Stimulated activated naive CD8-positive, alpha-beta T cell treated with anti-CD3 and anti-CD28 coated beads, Interleukin-15, amount 100 ng/mL, for 72 hours (primary cell): ENCODE measurements around the gene RALGAPA2.

Experiments
- ATAC-seq: fragments of 150-1000 bp; cut with Tn5 transposase; 2 replicates; pipeline ENCODE4 v1.10.0; 2021; ENCODE audit warnings: mild to moderate bottlenecking, moderate library complexity
- DNase-seq, 2 donors: peaks; one replicate each; pipeline ENCODE4 v3.0.0; 2021 to 2022
- H3K27ac Mint-ChIP-seq, 2 donors: one replicate each; pipeline ENCODE4 v1.8.0; 2022; ENCODE audit warnings: mild to moderate bottlenecking in 2 of 2, mixed read lengths in 2 of 2, moderate library complexity in 2 of 2
- H3K27me3 Mint-ChIP-seq: one replicate; pipeline ENCODE4 v1.8.0; 2022; ENCODE audit warnings: mixed read lengths
- H3K4me1 Mint-ChIP-seq: one replicate; pipeline ENCODE4 v1.8.0; 2022; ENCODE audit warnings: mild to moderate bottlenecking, mixed read lengths
- H3K4me3 Mint-ChIP-seq, 2 donors: one replicate each; pipeline ENCODE4 v1.8.0; 2022; ENCODE audit warnings: mild to moderate bottlenecking in 2 of 2, mixed read lengths in 2 of 2, moderate library complexity in 1 of 2
- H3K9me3 Mint-ChIP-seq, 2 donors: one replicate each; pipeline ENCODE4 v1.8.0; 2022; ENCODE audit warnings: mixed read lengths in 2 of 2

The RALGAPA2 gene

DNA sequence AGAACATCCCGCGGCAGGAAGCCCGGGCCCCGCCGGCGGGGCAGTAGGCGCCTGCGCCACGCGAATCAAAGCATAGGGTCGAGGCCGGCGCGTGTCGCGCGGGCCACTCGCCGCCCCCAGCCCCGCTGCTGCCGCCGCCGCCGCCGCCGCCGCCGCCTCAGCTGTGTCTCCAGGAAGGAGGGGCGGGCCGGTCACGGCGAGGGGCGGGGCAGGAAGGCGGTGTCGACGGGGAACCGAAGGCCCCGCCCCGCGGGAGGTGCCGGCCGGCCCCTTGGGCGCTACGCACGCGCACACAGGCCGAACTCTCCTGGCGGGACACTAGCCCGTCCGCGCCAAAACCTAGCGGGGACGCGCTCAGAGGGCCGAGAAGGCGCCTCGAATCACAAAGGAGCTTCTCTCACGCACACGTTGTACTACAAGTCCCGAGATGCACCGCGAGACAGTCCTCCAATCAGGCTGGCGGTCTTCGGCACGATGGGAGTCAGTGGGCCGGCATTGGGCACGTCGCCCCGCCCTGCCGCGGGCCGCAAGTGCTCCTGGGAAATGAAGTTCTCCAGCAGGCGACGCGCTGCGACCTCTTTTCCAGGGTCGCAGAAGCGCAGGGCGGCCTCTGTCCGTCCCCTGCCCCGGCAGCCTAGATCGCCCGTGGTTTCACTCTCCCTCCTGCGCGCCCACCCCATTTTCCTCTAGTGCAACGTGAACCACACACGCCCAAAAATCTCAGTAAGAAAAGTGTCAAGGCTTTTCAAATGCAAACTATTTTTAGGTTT, at the start of gene RALGAPA2:
Gene RALGAPA2 (minus strand): TSS at position 171 of the 770 bp plus-strand sequence. CDS start 164 bp downstream, at position 7.
- Mint-ChIP-seq H3K27me3 (no peaks in the 10 kb centered on the region), H3K9me3 (peaks cover 5 to 7% of the 10 kb centered on the region in 2 donors), H3K4me3 (peak within 1 kb of the TSS; percentile 91 to 92), H3K27ac (peak within 1 kb of the TSS; percentile 94 to 96), H3K4me1 (peaks cover 38% of the 10 kb centered on the region)
- peak; percentile 95 for ATAC-seq
- DNase-seq = peak; percentile 93 to 95

DNA sequence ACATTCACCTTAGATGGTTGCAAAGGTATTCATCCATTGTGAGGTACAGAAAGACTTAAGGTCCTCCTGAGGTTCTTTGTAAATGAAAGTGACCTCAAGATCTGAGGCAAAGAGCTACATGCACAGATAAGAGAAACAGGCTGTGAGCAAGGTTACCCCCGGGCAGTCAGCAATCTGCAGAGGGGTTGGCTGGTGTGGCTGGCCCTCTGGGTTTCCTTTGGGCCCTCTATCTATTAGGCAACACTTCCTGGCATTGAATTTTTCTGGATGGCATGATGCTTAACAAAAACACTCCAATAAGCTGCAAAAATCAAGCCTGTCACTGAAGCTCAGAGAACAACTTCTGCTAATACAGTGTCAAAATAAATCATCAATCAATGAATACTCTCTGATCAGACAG, 48.9 kb upstream of the RALGAPA2 start:
- no peak overlapping the region for H3K27ac Mint-ChIP-seq
- no peak for ATAC-seq
- no peak for DNase-seq
- no peaks in the 10 kb centered on the region for H3K9me3 Mint-ChIP-seq
- no peaks in the 10 kb centered on the region for H3K4me1 Mint-ChIP-seq
- H3K27me3 Mint-ChIP-seq = peaks cover 5% of the 10 kb centered on the region
- no peak overlapping the region for H3K4me3 Mint-ChIP-seq

DNA sequence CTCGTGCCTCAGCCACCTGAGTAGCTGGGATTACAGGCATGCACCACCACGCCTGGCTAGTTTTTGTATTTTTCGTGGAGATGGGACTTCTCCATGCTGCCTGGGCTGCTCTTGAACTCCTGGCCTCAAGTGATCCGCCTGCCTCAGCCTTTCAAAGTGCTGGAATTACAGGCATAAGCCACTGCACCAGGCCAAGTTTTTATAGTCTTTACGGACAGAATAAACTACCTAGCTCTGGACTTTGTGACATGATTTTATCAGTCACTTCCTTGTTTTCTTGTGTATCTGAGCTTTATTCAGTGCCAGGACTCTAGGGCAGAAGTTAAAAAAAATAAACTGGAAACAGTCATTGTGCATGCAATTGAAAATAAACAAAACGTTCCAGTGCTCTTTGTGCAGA, 46.7 kb upstream of the RALGAPA2 start:
- Mint-ChIP-seq H3K9me3 (peaks cover 0 to 7% of the 10 kb centered on the region in 2 donors), H3K27ac (no peak overlapping the region), H3K4me1 (no peaks in the 10 kb centered on the region), H3K4me3 (no peak overlapping the region), H3K27me3 (peaks cover 7% of the 10 kb centered on the region)
- no peak for ATAC-seq
- no peak for DNase-seq

DNA sequence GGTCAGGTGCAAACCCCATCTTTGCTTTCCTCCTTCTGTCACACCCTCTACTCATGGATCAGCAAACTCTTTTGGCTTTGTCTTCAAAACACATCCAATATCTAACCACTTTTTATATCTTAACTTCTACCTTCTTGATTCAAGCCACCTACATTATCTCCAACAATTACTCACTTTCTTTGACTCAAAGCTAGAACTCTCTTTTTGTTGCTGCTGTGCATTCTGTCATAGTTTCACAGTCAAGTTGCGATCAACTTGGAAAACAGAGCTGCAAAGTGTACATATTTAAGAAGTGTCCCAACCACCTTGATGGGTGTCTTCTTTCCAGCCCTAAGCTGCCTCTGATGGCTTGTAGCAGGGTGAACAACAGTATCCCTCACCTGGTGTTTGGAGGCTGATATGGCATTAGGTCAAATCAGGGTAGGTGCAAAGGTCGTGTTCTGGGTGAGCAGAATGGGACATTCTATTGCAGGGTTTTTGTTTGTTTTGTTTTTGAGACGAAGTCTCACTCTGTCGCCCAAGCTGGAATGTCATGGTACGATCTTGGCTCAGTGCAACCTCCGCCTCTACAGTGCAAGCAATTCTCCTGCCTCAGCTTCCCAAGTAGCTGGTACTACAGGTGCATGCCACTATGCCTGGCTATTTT, 43.4 kb upstream of the RALGAPA2 start:
- Mint-ChIP-seq H3K4me3 (no peak overlapping the region), H3K27me3 (peaks cover 17% of the 10 kb centered on the region), H3K4me1 (no peaks in the 10 kb centered on the region), H3K27ac (no peak overlapping the region), H3K9me3 (peaks cover 0 to 7% of the 10 kb centered on the region in 2 donors)
- DNase-seq (no peak), ATAC-seq (no peak)

DNA sequence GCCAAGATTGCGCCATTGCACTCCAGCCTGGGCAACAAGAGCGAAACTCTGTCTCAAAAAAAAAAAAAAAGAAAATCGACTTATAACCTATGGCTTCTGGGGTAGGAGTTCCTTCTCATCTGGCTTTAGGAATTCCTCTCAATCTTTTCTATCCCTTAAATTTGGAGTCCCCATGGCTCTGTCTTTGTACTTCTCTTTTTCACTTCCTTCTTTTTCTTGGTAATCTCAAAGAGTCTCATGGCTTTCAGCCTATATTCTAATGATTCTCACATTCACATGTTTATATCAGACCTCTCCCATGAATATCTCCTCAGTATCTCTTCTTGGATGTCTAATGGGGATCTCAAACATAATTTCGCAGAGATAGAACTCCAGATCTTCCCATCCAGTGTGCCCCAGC, 42.8 kb upstream of the RALGAPA2 start:
- Mint-ChIP-seq H3K27ac (no peak overlapping the region), H3K27me3 (peaks cover 17% of the 10 kb centered on the region), H3K9me3 (peaks cover 0 to 7% of the 10 kb centered on the region in 2 donors), H3K4me1 (no peaks in the 10 kb centered on the region), H3K4me3 (no peak overlapping the region)
- DNase-seq (no peak), ATAC-seq (no peak)

DNA sequence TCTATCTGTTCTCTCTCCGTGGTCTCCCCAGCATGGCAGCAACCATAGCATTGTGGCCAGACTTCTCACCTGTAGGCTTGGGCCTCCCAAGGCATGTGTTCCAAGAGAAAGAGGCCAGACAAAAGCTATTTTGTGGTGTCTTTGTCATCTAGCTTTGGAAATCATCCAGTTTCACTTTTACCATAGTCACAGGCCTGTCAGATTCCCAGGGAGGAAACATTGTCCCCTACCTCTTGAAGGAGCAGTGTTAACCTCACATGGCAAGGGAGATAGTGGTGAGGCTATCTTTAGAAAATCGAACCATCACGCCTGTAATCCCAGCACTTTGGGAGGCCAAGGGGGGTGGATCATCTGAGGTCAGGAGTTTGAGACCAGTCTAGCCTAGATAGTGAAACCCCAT, 42.3 kb upstream of the RALGAPA2 start:
- H3K9me3 Mint-ChIP-seq = peaks cover 0 to 7% of the 10 kb centered on the region in 2 donors
- no peak for DNase-seq
- H3K27ac Mint-ChIP-seq = no peak overlapping the region
- peaks cover 17% of the 10 kb centered on the region for H3K27me3 Mint-ChIP-seq
- ATAC-seq = no peak
- no peak overlapping the region for H3K4me3 Mint-ChIP-seq
- H3K4me1 Mint-ChIP-seq = no peaks in the 10 kb centered on the region

DNA sequence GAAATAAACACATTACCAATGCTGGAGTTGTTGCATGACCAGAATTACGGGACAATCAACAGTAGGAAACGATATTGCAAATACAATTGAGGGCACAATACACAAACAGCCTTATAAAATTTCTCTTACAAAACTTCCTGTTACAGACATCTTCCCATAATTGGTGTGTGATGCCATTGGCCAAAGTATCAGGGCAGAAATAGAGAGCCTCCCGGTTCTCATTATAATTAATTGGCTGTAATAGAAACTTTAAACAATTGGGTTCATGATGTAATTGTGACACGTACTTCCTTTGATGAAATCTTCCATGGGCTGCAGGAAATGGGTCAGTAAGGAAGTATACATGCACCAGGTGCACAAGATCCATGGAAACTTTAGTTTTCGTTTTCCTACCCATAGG, 40.3 kb upstream of the RALGAPA2 start:
- Mint-ChIP-seq H3K4me3 (no peak overlapping the region), H3K27me3 (peaks cover 12% of the 10 kb centered on the region), H3K9me3 (peaks cover 6 to 7% of the 10 kb centered on the region in 2 donors), H3K27ac (no peak overlapping the region), H3K4me1 (no peaks in the 10 kb centered on the region)
- DNase-seq (no peak), ATAC-seq (no peak)

DNA sequence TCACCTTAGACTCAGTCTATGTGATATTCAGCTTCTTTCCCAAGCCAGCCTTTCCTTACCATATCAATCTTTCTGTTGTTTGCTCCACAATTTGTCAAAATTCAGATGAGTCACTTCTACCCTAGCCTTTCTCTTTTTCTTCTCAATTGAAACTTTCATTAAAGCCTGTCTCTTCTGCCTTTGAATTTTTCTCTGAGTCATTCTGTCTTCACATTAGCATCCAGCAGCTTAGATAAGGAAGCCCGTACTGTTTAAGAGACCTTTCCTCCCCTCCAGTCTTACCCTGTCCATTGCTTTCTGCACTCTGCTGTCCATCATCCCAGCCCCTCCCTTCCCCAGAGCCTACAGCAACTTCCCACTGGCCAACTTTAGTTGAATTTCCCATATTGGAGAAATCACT, 34.9 kb upstream of the RALGAPA2 start:
- DNase-seq (no peak), ATAC-seq (no peak)
- Mint-ChIP-seq H3K27ac (no peak overlapping the region), H3K4me3 (no peak overlapping the region), H3K27me3 (peaks cover 24% of the 10 kb centered on the region), H3K9me3 (peaks cover 0 to 6% of the 10 kb centered on the region in 2 donors), H3K4me1 (no peaks in the 10 kb centered on the region)

DNA sequence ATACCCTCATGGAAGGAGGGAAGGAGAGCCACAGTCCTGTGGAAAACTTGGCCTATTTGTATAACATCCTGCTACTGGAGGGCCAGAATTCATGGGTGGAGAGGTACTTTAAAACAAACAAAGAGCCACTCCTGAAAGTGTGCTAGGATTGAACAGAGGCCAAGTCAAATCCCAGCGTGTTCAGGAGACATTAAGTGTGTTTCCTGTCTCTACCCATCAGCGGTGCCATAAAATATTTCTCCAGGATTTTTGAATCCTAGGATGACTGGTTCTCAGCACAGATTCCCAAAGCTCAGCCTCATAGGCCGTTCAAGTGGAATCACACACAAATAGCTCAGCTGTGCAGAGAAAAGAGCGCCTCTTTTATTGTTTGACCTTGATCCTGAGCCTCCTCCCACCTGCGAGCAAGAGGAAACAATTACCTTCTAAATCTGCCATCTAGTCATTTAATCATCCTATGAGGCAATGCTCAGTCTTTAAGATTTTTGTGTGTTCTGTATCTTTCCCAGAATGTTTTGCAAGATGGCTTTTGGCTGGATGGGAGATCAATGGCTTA, 31.8 kb upstream of the RALGAPA2 start:
- no peak for DNase-seq
- Mint-ChIP-seq H3K27ac (no peak overlapping the region), H3K27me3 (peaks cover 31% of the 10 kb centered on the region), H3K4me1 (no peaks in the 10 kb centered on the region), H3K4me3 (no peak overlapping the region), H3K9me3 (peaks cover 0 to 6% of the 10 kb centered on the region in 2 donors)
- ATAC-seq = no peak

DNA sequence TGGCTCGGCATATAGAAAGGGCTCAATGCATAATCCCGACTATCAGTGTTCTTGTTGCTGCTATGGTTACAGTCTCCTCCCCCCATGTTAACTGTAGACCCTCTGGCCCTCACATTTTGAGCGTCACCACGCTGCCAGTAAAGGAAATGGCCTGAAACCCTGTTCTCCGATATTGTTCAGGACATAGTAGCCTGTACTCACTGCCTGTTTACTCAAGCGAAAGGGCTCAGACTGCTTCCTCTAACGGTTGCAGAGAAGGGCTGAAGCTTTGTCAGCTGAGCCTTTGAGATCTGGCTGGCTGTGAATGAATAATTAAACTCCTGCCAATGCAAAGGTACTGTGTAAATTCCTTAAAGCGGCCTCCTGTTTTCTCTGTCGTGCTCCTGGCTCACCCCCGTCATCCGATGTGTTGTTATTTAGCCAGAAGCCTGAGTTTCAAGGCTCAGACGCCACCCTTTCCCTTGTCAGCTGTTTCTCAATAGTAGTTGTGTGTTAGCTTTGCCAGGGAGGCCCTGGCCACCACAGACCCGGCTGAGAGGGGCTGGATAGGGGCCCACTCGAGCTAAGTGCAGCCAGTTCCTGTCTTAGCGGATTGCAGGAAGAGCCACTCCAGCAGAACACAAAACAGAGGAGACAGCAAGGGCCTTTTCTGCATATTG, 31.2 kb upstream of the RALGAPA2 start:
- Mint-ChIP-seq H3K4me1 (no peaks in the 10 kb centered on the region), H3K9me3 (peaks cover 0 to under 1% of the 10 kb centered on the region in 2 donors), H3K27ac (no peak overlapping the region), H3K27me3 (peaks cover 35% of the 10 kb centered on the region), H3K4me3 (no peak overlapping the region)
- ATAC-seq (no peak), DNase-seq (no peak)

DNA sequence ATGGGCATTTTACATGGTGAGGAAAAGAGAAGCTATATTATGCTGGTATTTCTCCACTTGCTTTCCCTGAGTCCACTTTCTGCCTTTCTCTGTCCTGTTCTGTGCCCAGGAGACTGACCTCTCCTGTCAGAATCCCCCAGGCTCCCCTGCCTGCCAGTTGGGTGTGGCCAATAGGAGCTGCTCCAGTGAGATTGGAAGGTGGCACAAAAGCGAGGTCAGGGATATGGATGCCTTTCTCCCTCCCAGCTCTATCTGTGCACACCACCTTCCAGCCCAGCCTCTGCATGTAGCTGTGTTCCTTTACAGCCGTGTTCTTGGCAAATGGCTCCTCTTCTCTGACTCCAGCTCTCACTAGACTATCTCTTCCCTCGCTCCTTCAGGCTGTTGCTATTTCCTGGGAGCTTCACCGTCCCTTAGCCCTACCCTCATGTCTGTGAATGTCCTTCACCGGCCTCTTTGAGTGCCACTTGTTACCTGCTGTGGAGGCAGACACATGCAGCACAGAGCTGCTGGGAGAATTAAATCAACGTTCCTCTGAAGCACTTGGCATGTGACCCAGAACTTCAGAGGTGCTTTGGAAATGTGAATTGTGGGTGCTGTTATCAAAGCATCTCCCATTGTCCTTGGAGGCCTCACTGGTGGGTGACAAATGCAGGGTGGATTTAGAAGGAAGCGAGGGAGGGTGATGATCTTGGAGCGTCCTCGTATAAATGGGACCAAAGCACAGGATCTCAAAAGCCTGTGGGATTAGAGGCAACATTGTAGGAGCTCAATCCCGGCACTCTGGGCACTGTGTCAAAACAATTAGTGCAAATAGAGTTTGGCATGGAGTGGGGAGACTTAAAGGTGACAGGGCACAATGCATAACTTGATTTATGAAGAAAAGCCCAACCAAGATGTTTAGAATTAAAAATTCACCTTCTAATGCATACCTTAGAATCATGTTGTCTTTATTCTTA, 28.9 kb upstream of the RALGAPA2 start:
- H3K27me3 Mint-ChIP-seq = peaks cover 35% of the 10 kb centered on the region
- H3K4me3 Mint-ChIP-seq = no peak overlapping the region
- no peaks in the 10 kb centered on the region for H3K9me3 Mint-ChIP-seq
- ATAC-seq = no peak
- no peak for DNase-seq
- no peak overlapping the region for H3K27ac Mint-ChIP-seq
- peaks cover 12% of the 10 kb centered on the region for H3K4me1 Mint-ChIP-seq

DNA sequence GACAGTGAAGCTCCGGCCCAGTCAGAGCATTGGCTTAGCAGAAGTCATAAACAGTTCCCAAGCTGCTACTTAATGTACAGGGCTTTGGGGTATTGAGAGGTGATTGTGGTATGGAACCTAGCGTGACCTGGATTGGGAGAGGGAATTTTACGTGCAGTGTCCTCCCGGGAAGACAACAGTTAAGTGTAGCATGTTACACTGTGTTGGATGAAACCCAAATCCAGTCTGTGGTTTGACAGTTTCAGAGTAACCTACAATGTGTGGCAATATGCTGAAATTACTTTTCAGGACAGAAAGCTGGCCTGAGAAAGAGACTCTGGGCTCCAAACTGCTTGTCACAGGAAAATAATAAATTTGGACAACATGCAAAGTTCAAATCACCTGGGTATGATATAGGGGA, 28.1 kb upstream of the RALGAPA2 start:
- Mint-ChIP-seq H3K4me1 (peaks cover 13% of the 10 kb centered on the region), H3K27ac (no peak overlapping the region), H3K27me3 (peaks cover 35% of the 10 kb centered on the region), H3K9me3 (no peaks in the 10 kb centered on the region), H3K4me3 (no peak overlapping the region)
- ATAC-seq (no peak), DNase-seq (no peak)

DNA sequence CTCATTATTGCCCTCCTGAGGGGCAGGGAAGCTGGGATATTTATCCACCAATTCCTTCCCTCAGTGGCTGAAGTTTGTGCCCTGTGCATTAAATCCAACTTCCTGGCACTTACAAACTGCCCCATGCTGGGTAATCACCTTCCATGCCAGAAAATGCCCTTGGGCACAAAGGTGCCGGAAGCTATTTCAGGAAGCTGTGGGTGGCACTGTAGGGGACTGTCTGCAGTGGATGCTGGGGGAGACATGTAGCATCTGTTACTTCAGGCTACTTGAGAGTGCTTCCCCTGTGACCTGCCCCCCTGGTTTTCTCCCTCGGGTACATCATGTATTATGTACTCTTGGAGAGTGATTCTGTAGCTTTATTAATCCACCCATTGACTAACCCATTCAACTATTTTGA, 24.7 kb upstream of the RALGAPA2 start:
- H3K27me3 Mint-ChIP-seq = peaks cover 10% of the 10 kb centered on the region
- ATAC-seq (no peak), DNase-seq (no peak)

DNA sequence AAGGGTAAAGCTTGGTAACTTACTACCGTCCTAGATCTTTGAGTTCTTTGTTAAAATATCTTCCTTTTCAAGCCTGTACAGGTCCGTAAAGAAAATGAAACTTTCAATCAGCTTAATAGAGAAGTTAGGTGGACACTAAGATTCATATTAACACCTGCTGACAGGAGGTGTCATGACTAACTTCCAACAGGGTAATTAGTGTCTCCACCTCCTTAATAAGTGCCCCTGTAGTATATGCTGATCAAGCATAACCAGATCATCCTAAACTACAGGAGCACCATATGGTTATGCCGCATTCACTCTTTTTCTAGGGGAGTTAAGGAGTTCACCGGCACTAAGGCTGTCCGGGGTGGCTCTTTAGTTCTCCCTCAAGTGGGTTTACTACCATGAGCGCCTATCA, 23.9 kb upstream of the RALGAPA2 start:
- H3K4me1 Mint-ChIP-seq = peaks cover 43% of the 10 kb centered on the region
- no peak for ATAC-seq
- H3K9me3 Mint-ChIP-seq = no peaks in the 10 kb centered on the region
- H3K27ac Mint-ChIP-seq = peak overlapping the region in 1 of 2 donors; percentile 78
- H3K4me3 Mint-ChIP-seq = no peak overlapping the region
- DNase-seq = no peak
- peaks cover 7% of the 10 kb centered on the region for H3K27me3 Mint-ChIP-seq

More for the DNA sequence above, 24.7 kb upstream of the RALGAPA2 start:
- H3K4me3 Mint-ChIP-seq = no peak overlapping the region
- H3K27ac Mint-ChIP-seq = peak overlapping the region in 1 of 2 donors; percentile 34
- H3K9me3 Mint-ChIP-seq = no peaks in the 10 kb centered on the region
- H3K4me1 Mint-ChIP-seq = peaks cover 41% of the 10 kb centered on the region

DNA sequence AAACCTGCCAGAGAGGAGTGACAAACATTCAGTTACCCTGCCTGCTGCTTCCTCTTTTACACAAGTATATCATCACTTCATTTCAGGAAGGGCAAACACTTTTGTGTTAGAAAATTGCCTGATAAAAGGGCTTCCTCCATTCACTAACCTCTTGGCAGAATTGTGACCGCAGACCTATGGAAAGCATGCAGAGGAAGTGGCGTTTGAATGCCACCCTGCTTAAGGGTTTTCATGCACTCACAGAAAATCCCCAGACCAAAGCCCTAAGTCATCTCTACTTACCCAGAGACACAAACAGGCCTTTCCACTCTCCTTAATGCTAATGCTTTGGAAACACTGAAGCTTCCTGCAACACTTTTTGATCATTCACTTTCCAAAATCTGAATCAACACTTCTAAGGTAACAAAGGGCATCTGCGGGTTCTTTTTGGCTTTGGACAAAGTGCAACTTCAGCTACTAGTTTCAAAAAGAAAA, 22.1 kb upstream of the RALGAPA2 start:
- no peaks in the 10 kb centered on the region for H3K9me3 Mint-ChIP-seq
- peak overlapping the region; percentile 9 to 10 for H3K4me3 Mint-ChIP-seq
- peak; percentile 92 for ATAC-seq
- peak in 1 of 2 donors; percentile 38 for DNase-seq
- peak overlapping the region in 1 of 2 donors; percentile 86 for H3K27ac Mint-ChIP-seq
- peaks cover 7% of the 10 kb centered on the region for H3K27me3 Mint-ChIP-seq
- H3K4me1 Mint-ChIP-seq = peaks cover 43% of the 10 kb centered on the region
